HG02610 (cell line): ENCODE data around the gene EFNB2.

Experiments
- ATAC-seq: cut with Tn5 transposase; IDR thresholded peaks from one replicate; pipeline ENCODE4 v1.9.1; 2021; ENCODE audit warnings: mild to moderate bottlenecking, moderate library complexity; ENCODE audit not compliant: unreplicated experiment

EFNB2 gene

DNA sequence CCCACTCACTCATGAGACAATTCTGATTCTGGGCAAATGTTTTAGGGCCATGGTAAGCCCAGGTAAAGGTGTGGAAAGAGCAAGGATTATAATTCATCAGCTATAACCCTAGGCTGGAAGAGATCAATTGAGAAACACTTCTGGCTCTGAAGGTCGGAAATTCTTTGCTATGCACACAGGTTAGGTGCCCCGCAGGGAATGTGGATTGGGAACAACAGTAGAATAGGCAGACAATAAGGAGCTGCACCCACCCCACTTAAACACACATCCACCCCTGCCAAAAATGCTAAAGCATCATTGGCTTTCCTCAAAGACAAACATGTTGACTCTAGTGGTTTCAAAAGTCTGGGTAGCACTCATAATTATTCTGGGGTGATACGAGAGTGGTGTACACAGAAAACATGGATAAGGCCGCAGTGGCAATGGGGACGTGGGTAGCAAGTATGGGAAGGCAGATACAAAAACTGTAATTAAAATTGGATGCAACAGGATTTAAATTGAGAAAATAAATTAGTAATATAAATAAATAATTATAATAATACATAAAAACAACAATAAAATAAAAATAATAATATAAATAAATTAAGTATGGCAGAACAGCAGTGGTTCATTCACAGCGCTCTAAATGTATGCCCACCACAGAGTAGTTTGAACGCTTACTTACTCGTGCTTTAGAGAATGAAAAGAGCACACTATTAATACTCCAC lies 8.6 kb downstream of the EFNB2 start:
- ATAC-seq, result no peak

DNA sequence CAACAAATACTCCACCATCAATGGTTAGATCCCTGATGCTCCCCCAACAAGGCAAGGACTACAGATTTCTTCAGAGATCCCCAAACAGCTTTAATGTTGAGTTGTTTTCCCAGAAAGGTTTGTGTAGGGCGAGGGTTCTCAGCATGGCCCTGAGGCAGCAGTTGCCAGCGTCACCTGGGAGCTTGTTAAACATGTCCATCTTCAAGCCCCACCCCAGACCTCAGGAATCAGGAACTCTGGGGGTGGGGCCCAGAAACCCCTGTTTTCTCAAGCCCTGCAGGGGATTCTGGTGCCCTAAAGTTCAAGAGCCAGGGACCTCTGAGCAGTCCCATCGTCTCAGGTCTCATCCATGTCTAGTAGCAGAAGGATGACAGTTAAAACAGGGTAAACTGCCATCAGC lies 9.6 kb downstream of the EFNB2 start:
- ATAC-seq, result no peak

DNA sequence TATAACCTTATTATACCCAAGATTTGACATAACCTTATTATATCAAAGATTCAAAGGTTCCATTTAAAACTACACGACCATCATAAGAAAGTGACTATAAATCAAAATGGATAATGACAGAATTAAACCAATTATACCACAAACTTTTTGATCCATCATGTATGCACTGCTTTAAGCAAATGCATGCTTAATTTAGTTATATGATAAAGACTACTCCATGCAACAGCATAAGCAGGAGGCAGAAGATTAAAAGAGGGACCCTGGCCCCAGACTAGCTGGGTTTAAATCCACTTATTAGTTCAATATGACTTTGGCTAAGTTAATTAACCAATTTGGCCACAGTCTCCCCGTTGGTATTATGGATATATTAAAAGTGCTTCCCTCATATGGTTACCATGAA lies 11.4 kb downstream of the EFNB2 start:
- no peak for ATAC-seq

DNA sequence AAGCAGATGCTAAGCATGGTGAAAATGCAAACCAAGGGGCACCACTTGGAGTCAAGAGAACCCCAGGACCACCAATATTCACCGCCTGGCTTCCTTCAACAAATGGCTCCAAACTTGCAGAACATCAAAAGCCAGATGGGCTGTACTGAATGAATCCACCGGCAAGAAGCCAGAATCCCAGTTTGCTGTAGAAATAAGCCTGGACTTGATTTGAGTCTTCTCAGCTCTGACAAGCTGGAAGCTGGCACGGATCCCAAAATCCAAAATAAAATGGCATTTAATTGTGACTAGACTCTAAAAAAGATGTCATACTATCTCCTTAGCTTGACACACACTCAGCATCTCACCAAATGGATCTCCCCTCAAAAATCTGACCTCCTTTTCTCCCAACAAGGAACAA lies 11.9 kb downstream of the EFNB2 start:
- ATAC-seq, result no peak

DNA sequence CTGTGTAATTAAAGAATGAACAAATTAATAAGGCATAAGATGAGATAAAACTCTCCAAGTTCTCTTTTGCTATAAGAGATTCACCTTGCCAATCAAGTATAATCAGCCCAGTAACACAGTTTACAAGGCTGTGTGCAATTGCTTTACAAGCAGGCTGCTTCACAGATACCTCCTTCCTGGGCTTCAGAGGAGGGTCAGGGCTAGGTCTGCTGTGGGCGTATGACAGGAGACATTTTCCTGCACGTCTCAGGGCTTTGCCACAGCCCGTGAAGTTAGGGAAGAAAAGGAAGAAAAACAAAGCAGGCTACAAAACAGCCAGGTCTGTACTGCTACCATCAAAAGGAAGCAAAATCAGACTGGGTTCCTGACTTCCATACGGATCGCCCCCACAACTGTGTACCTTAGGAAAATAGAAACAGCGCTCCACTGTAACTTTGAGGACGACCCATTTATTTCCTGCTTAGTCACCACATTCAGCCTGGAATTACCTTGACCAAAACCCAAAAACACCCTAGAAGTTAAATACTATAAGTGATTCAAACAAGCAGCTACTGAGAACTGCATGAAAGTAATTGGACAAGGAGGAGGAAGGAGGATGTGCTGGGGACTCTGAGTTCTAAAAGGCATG lies 12.4 kb downstream of the EFNB2 start:
- no peak for ATAC-seq

DNA sequence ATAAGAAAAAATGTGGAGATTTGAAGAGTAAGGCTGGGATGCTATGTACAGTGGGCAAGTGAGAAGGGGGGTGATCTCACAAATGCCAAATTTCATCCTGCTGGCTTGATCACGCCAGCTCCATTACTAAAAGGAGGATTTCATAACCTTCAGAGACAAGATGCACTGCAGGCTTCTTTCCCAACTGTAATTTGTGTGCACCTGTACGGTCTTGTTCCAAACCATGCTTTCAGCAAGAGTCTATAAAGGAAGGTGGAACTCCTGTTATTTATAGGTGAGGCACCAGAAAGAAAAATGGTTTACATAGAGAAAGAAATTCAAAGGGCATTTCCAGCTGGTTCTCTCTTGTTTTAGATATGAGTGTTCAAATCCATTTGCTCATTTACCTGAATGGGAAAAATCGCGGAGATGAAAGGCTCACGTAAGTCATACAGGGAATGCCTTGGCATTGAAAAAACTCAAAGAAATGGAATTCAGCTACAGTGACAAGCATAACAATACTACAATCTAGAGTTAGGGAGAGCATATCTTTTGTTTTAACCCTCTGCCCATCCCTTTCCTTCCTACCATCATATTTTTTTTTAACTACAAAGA lies 13.3 kb downstream of the EFNB2 start:
- no peak for ATAC-seq

DNA sequence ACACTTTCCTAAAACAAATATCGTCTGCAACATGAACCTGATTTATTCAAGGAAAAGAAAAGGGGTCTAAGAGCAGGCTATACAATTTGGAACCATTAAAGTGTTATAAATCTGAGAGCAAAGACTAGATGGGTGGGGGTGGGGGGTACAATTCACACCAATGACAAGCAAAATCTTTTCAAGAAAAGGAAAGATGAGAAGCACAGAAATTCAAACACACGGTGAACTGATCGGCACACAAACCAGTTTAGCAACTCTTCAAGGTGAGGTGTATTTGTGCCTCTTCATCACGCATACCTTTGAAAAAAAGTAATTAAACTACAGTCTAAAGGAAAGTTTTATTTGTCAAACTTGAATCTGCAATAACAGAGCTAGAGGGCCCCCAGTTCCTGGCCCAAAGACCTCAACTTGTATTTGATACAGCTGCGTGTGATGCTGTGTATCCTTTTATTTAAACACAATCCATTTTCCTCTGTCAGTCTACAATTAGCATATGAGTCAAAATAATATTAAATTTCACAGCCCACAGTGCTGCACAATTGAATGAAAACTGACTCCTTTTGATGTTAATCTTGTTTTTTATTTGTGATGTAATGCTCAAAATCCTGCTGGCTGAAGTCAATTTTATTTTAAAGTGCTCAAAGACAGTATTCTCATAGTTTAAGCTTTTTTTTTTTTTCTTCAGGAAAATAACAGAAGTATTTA lies 14.2 kb downstream of the EFNB2 start:
- no peak for ATAC-seq

DNA sequence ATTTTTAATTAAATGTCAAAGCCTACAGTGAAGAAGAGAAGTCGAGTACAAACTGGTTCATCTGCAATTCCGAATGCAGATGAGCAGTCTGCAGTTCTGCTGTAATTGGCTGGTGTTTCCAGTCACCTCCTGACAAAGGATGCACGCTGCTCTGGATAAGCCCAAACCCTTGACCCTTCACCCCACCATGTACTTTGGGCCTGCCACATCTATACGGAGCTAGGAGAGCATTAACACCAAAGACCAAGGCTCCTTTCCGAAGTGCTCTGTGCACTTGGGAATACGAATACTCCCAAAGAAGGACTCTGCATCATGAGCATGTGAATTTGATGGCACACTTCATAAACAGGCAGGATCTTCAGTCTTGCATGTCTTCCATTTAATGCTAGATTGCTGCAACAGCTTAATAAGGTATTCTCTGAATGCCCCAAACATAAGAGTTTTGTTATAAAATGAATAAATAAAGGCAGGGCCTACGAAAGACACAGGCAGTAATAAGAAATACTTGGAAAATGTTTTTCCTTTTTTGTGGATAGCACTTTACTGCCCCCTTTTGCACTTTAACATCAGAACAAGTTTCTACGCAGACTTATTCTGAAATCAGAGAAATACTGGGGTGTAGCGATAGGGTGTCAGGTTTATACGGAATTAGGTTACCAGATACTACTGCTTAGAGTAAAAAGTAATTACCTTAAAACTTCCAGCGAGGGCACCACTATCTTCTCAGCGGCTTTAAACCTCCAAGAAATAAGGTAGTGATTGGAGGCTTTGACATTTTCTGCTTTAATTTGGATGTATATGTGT lies 15.0 kb downstream of the EFNB2 start:
- no peak for ATAC-seq

DNA sequence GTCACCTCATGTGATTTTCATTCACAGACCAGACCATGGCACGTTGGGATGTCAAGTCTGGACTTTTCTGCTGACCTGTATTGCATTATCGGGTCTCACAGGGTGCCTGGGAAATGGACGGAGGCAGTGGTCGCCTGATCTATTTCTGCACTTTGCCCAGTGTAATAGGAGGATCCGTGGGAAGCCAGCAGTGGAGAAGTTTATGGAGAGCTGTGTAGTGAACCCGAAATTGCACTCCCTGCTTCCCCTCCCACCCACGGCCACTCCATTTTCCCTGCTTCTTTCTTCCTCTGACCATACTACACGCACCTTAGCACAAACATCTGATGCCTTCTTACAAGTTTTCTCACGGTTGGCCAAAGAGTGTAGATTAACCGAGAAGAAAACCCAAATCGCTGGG lies 16.9 kb downstream of the EFNB2 start:
- no peak for ATAC-seq

DNA sequence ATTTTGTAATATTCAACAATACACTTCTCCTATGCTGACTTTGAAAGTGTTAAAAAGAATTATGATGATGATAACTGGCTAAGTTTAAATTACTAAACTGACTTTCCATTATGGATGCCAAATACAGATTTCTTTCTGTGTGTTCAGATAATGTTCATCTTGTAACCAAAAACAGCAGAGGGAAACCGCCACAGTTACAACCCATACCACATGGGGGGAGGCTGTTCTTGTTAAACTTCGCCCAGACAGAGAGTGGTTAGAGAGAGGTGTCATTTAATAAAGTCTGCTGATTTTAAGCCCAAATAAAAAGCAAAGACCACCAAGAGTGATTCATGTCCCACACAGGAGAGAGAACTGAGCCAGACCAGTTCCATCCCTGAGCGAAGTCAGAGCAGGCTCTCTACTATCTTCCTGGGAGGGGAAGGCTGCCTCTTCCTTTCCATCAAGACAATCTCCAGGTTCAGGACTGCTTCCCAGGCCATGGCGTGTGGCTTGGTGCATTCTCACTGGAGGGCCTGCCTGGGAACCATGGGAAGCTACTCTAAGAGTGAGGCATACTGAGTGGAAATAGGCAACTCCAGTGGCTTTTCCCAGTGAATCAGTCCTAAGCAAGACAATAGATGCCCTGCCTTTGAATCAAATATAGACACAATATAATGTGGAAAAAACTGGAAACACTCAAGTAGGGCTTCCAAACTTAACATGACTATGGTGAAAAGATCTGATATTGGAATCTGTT lies 18.2 kb downstream of the EFNB2 start:
- no peak for ATAC-seq

DNA sequence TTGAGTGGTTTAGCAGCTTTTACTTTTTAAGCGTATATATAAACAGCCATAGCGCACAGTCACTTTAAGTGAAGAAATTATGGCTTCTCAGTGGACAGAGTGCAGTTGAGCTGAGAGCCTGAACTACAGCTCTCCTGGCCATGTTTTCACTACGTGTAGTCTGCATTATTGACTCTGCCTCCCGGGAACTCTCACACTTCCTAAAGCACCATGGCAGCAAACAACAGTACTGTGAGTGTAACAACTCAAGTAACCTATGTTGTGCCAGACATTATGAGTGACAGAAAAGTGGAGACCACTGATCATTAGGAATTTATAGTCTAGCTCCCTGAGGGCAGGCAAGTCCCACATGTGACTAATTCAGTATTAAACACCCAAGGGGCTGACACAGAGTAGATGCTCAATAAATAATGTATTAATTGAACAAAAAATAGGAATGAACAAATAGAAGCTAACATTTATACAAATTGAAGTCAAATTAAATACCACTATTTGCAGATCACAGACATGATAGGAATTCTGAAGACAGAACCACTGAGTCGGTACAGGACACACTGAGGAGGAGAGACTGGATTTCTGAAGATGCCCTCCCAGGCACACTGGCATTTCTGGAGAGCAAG lies 19.7 kb downstream of the EFNB2 start:
- no peak for ATAC-seq

DNA sequence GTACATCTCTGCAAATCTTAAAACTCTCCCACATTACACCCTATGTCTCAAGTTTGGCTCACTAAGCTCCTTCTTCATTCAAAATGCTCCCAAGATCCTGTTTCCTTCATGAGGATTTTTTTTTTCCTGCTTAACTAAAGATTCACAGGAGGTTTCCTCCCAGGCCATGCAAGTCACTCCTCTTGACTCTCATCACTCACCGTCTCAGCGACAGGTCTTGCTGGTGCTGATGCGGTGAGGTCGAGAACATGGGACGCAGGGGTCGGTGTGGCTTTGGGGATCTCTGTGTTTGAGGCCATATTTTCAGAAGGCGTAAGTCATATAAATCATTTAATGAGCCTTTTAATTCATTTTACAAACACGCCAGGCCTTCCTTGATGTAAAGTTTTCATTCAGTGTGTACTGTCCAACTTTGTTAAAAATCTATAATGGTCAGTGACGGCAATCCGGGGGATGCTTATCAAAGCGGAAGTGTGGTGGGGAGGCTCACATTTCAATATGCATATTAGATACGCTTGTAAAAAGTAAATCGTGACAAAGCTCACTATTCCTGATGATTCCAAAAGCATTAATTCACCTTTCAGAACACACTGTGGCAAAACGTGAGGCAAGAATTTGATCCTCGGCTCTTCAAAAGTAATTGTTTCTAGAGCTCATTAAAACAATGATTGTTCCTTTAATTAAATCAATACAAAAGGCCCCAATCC lies 20.4 kb downstream of the EFNB2 start:
- ATAC-seq, result no peak

DNA sequence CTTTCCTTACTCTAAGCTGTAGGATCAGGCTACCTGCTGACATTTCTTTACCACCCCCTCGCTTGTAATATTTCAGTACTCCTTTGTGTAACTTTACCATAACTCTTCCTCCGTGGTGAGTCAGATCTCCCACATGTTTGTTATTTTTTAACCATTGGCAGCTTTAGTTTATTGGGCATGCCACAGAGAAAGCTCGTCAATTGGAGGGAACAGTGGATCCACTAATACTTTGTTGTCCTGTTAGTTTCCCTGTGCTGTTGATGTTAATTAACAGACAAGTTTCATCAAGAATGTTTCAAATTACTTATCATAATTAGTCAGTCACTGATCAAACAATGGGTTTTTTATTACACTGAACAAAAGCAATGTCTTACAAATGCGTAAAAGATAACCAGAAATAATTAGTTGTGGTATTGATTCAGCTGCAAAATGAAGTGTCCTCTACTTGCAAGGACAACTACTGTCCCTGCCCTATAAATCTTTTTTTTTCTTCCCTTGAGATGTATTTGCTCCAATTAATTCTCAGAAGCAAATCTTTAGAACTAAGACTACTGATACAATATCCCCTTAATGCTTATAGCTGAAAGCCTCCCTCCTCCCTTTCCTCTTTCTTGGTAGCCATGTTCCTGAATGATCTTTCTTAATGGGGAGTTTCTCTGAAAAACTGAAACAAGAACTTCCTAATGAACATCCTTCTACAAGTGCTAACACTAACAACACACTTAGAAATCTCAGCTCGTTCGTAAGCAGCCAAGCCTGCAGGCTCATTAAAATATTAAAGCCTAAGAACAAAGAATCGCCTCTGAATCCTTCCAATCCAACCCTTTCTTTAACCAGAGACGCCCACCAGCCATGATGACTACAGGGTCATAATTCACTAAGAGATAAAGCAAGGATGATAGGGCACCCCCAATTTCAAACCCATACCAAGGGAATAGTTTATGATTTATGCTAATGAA lies 22.2 kb downstream of the EFNB2 start:
- no peak for ATAC-seq

DNA sequence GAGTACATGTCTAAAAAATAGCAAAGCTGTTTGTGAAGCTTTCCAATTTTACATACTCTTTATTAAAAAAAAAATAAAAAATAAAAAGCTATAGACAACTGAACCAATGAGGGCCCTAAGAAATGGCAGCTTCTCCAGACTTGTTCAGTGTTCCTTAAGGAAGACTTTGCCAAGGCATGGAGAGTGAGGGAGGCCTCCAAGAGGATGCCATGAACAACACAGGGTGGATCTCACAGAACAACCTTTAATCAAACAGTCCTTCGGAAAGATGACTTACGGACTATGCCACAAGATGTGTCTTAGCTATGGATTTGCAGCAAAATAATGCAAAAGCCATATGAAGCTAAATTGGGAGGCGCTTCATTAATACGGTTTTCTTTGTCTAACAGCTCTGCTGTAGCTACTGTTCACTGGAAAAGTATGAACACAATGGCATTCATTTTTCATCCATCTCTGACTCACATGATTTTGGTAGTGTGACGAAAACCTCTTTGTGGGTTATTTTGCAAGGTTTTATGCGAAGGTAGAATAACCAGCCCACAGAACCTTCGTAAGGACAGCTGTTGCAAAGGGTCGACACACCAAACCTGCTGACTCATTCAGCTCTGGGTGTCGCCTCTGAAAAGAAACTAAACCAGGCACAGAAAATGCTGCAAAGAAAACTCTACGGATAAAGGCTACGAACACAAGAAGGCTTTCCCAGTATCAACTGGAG lies 27.7 kb downstream of the EFNB2 start:
- peak; percentile 92 for ATAC-seq

DNA sequence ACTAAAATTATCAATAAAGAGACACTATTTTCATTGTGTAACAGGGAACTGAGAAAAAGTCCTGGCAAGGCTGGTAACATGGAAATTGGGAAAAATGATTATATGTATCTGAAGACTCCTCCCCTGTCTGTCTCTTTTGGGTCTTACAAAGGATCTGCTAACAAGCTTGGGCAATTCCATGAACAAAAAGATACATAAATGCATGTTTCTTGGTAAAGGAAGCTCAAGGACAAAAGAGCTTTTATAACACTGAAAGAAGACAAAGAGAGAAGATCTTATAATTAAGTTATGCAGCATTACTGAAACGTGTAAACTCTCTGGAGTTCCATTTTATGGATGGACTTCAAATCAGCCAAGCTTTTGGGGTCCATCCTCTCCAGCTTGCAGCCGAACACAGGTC lies 29.2 kb downstream of the EFNB2 start:
- ATAC-seq, result no peak

DNA sequence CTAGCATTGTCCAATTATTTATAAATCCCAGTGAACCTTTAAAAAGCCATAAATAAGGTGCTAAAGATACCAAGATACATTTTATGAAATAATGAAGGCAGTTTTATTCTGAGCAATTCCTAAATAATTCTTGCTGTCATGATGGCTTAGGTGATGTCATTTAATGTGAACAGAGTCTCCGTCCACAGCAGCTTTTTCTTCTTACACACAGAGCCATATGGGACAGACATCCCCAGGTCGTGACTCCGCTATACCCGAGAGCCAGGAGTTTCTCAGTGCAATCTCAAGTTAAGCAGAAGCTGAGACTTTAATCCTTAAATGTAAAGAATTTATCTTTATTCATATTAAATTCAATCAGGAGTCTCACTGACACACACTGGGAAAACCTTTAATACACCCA lies 29.7 kb downstream of the EFNB2 start:
- no peak for ATAC-seq

DNA sequence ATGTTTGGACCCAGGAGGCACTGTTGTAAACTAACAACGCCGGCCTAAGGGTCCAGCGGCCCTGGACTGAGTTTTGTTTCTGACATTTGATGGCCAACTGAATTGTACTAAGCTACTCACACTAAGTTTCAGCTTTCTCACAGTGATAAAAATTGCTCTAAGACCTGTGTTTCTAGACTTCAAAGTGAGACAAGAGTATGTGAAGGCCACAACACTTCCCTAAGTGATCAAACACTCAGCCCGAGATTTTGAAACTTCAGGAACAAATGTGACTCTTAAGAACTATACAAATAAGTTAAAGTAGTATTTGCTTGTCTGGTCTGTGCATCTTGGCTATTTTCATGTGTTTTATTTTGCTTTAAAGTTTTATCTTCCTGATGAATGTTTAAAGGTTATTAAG lies 30.2 kb downstream of the EFNB2 start:
- ATAC-seq, result no peak
